IPS-NIHi7 (cell line): Measurements from ENCODE around the gene TMSB10.
"Not testable (repeated sequence)": the region's sequence is repeated elsewhere in the genome, so short reads cannot be mapped to it uniquely, and the experiment has no call there.

ENCODE experiments used
- DNase-seq: peaks from one replicate; pipeline ENCODE4 v3.0.0; 2012; ENCODE audit warnings: mixed read lengths; ENCODE audit errors: extremely low spot score

The TMSB10 gene

DNA sequence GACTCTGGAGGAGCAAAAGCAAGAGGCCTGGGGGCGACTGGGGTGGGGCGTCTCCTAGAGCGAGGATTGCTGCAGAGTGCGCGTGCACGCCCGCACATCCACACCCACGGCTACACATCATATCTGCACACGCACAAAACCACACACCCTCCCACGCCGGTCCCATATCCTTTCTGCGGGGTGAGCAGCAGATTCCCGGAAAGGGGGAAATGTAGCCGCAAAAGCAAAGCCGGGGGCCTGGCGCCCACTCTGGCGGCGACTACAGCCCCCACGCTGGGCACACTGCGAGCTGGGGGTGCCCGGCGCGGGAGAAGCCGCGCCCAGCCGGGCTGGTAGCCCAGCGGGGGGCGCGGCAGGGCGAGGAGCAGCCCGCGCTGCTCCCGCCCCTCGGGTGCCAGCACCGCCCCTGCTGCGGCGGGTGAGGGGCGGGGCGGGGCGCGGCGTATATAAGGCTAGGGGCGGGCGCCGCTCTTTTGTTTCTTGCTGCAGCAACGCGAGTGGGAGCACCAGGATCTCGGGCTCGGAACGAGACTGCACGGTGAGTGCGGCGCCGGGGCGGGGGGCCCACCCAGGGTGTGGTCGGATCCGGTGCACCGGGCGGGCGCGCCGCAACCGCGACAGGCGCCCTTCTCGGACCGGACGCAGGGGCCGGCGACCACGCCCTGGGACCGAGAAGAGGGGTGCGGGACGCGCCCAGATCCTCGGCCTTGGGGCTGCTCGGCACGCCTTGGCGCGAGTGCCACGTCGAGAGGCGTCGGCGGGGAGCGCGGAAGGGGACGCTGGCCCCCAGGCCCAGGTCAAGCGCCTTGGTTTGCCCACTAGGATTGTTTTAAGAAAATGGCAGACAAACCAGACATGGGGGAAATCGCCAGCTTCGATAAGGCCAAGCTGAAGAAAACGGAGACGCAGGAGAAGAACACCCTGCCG is at the start of gene TMSB10:
TMSB10 (plus strand) TSS at position 476 of the 927 bp plus-strand sequence.
- DNase-seq = peak; percentile 83

DNA sequence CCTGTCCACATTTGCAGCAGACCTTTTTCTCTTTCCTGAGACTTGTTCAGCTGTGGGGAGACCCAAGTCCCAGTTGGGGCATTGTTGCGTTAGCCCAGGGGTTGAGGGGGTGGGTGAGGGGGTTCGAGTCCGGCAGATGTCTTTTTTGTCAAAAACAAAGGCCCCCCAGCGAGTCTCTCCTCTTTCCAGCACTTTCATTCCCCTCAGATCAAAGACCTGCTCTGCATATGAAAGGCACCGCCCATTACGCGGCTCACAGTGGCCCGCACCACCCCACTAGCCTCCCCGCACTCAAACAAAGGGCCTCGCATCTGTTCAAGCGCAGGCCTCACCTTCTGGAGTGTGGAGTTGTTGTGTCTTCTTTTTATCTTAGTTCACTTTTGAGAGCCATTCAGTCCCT is 49.7 kb upstream of the TMSB10 start:
- peak; percentile 65 for DNase-seq

DNA sequence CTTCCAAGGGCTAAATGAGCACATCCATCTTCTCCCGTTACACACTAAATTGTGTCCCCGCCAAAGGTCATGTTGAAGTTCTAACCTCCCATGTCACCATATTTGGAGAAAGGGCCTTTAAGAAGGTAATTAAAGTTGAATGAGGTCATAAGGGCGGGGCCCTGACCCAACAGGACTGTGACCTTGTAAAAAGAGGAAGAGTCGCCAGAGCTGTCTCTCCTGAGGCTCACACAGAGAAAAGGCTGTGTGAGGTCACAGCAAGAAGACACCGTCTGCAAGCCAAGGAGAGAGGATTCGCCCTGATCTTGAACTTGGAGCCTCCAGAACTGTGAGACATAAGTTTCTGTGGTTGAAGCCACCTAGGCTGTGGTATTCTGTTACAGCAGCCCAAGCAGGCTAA is 48.7 kb upstream of the TMSB10 start:
- DNase-seq = no peak

DNA sequence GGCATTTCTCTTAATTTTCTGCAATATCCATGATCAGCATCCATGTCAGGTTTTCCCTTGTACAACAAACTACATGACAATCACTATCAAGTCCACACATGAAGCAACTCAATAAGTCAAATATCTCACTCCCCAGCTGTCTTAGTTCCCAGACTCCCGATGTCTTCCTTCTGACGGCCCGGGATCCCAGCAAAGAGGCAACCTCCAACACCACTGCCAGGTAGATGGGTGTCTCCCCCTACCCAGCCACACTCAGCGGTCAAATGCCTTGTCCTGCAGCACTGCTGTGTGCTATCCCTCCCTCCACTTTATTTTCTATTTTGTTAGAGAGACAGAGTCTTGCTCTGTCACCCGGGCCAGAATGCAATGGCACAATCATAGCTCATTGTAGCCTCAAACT is 47.9 kb upstream of the TMSB10 start:
- DNase-seq = no peak

DNA sequence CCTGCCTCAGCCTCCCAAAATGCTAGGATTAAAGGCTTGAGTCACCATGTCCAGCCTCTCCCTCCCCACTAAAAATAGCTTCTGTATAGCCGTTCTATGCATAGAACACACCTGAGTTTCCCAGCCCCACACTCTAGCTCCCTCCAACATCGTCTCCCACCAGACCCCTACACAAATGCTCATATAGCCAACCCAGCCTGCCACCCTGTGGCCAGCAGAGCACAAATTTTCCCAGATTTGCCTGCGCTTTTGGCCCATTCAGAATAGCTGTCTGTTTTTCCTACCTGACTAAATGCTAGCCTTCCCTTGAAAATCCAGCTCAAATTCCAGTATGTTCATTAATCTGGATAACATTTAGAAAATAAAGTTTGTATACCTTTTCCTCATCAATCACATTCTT is 47.3 kb upstream of the TMSB10 start:
- DNase-seq = peak; percentile 32

DNA sequence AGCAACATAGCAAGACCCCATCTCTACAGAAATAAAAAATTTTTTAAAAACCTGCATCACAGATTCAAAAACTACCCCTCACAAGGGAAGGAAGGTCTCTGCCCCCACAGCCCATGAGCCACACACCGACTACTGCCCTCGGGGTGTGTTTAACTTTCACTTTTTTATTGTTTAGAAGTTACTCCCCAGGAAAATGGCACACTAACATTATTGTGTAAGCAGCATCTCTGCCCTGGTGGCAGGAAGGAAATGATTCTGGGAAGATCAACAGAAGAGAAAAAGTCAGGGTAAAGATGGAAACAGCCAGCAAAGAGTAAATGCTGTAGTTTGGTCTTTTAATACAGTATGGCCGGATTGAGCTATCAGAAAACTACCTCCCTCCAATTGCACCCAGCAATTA is 46.5 kb upstream of the TMSB10 start:
- DNase-seq = no peak

DNA sequence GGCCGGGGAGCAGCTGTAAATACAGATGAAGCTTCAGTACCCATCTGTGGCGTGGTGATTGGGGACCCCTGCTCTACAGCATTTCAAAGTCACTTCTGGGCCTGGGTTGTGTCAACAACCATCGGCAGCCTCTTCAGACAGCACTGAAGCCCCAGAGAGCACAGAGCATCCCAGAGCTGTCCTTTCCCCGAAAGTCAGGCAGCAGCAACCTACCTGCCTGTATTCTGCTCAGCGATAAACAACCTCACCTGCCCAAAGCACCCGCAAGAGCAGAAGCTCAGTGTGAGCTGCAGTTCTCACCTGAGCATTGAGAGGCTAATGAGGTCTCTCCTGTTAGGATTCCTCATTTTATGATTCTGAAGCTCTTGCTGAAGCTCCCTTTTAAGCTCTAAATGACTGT is 43.9 kb upstream of the TMSB10 start:
- peak; percentile 39 for DNase-seq

DNA sequence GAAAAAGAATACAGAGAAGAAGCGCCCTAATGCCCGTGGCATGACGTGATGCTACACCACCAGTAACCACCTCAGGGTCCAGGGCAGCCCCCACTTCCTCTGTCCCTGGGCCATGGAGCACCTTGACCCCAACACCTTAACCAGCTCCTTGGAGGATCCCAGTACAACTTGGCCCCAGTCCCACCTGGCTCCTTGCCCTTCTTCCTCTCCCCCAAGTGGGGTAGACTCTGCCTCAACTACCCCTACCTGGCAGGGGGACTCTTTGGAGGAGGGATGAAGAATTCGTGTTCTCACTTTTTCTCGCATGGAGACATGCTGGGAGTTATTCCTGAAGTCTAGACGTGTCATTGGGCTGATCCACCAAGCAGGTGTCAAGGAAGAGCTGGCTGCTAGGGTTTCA is 43.5 kb upstream of the TMSB10 start:
- no peak for DNase-seq

DNA sequence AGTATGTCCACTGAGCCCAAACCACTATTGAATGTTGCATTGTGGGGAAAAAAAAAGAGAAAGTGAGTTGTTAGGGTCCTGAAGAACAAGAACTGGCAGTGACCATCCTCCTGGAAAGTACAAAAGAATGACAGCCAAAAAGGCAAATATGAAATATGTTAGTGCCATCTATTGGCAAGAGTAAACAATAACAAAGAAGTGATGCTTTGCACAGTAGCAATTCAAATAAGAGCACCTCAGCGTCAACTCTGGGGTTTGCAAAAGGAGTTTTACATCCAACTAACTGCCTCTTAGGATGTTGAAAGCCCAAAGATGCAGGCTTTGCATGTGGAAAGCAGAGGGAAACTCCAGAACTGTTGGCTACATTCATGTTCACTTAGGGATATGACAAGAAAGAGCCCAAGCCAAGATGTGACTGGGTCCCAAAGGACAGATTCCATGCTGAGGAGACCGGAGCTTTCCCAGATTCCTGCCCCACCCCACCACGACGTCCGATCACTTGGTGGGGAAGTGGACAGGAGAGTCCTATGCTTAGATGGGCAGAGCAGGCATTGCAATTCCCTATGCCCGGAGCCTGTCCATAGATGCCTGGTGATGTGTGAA is 40.2 kb upstream of the TMSB10 start:
- no peak for DNase-seq

DNA sequence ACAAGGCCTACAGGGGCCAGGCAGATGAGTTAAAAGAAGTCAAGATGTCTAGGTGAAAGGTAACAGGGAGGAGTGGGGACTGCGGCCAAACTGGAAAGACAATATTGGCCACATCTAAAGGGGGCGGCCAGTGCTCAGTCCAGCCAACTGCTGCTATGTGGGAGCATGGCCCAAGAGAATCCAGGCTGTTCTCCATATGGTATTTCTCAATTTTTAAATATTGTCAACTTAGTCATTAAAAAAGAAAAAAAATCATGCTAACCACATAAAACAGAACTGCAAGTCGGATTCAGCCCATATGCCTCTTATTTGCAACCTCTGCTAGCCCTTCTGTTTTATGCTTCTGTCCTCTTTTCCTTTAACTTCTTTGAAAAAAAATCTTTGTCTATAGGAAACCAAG is 39.3 kb upstream of the TMSB10 start:
- no peak for DNase-seq

DNA sequence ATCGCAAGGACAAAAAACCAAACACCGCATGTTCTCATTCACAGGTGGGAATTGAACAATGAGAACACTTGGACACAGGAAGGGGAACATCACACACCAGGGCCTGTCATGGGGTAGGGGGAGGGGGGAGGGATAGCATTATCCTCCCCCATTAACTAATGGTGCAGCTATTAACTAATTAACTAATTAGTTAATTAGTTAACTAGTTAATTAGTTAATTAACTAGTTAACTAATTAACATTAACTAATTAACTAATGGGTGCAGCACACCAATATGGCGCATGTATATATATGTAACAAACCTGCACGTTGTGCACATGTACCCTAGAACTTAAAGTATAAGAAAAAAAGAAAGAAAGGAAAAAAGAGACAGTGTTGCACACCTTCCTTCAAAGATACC is 37.1 kb upstream of the TMSB10 start:
- DNase-seq = not testable (repeated sequence)

DNA sequence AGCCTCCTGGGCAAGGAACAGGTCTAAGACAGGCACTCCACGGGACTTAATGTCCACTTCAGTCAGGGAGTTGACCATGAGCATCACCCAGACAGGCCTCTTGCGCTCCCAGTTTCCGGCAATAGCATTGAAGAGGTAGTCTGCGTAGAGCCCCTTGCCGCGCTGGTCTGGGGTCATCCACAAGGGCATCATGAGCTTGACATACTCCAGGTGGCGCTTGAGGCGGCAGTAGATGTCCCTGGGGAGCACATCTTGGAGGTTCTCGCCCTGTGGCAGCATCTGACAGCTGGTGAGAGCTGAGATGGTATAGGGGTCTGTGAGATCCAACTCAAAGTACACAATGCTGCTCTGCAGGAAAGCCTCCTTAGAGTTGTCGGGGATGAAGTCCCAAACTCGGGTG is 35.1 kb upstream of the TMSB10 start:
- DNase-seq = no peak

DNA sequence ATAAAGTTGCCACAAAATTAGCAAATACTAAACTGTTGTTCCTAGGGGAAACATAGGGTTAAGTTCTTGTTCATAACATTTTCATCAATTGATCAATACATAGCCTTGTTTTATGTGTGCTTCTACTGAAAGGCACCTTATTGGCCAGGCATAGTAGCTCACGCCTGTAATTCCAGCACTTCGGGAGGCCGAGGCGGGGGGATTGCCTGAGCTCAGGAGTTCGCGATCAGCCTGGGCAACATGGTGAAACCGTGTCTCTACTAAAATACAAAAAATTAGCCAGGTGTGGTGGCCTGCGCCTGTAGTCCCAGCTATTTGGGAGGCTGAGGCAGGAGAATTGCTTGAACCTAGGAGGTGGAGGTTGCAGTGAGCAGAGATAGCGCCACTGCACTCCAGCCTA is 32.8 kb upstream of the TMSB10 start:
- DNase-seq = not testable (repeated sequence)

DNA sequence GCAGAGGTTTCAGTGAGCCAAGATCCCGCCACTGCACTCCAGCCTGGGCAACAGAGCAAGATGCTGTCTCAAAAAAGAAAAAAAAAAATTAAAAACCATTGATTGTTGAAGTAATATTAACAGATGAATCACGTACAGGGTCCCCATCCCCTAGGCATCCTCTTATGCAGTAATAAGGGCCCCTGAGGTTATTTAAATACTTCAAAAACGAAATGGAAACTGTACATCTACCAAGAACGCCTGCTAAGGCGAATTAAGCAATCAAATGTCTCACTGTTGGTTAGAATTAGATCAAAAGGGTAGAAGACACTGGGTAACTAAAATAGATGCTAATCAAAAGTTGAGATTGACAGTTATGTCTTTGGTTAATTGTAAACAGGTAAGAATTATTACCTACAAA is 32.1 kb upstream of the TMSB10 start:
- no peak for DNase-seq

DNA sequence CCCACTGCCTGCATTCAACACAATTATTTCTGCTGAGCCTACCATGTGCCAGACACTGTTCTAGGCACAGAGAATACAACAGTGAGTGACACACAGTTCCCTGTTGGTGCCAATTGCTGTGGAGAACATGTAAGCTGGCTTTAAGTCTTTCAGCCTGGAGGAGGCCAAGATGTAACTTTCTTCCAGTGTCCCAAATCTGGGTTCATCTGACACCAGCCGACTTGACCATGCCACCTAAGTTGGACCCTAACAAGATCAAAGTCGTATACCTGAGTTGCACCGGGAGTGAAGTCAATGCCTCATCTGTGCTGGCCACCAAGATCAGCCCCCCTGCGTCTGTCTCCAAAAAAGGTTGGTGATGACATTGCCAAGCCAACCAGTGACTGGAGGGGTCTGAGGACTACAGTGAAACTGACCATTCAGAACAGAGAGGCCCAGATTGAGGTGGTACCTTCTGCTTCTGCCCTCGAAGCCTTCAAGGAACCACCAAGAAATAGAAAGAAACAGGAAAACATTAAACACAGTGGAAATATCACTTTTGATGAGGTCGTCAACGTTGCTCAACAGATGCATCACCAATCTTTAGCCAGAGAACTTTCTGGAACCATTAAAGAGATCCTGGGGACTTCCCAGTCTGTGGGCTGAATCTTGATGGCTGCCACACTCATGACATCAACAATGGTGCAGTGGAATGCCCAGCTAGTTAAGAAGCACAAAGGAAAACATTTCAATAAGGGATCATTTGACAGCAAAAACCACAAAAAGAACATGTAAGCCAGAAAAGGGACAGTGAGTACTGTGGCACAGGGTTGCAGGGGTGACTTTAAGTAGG is 30.9 kb upstream of the TMSB10 start:
- no peak for DNase-seq

DNA sequence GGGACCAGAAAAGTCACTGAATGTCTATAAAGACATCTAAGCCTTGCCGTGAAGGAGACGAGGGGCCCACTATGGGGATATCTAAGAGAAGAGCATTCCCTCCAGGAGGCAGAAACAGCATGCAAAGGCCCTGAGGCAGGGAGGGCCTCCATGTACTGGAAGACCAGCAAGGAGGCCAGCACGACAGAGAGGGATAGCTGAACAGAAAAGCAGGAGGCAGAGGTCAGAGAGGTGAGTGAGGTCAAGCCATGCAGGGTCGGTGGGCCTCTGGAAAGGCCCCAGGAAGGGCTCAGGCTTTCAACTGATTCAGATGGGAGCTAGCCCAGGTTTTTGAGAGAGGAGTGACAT is 30.3 kb upstream of the TMSB10 start:
- no peak for DNase-seq

DNA sequence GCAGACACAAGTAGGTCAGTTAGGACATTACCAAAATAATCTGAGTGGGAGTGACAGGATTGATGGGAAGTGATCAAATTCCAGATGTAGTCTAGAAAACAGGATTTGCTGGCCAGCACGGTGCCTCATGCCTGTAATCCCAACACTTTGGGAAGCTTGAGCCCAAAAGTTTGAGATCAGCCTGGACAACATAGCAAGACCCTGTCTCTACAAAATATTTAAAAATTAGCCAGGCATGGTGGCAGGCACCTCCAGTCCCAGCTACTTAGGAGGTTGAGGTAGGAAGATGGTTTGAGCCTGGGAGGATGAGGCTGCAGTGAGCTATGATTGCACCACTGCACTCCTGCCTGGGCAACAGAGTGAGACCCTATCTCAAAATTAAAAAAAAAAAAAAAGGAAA is 29.8 kb upstream of the TMSB10 start:
- DNase-seq = not testable (repeated sequence)

DNA sequence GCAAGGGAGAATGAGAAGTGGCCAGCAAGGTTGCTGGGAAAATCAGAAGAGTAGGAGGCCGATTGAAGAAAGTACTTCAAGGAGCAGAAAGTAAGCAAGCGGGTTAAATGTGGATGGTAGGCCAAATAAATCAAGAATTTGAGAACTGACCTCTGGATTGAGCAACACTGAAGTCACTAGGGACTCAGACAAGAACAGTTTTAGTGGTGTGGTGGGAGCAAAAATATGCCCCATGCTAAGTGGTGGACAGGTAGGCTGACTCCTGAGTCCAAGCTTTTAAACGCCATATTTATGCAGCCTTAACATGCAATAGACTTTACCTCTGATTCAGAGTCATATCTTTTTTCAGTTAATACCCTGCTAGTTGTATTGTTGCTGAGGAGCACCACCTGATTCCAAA is 29.1 kb upstream of the TMSB10 start:
- DNase-seq = no peak

DNA sequence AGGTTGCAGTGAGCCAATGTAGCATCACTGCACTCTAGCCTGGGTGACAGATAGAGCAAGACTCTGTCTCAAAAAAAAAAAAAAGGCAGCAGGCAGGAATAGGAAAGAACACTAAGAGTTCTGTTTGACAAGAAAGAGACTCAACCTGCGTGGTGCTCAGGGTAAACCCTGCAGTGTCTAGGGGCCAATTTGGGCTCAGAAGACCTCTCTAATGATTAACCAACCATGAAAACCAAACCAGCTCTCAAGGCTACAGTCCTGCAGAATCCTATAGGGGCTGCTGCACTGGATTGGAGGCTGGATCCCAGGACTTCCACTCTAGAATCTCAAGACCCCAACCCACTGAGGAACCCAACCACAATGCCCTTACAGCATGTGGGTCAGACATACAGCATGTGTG is 27.0 kb upstream of the TMSB10 start:
- DNase-seq = no peak

DNA sequence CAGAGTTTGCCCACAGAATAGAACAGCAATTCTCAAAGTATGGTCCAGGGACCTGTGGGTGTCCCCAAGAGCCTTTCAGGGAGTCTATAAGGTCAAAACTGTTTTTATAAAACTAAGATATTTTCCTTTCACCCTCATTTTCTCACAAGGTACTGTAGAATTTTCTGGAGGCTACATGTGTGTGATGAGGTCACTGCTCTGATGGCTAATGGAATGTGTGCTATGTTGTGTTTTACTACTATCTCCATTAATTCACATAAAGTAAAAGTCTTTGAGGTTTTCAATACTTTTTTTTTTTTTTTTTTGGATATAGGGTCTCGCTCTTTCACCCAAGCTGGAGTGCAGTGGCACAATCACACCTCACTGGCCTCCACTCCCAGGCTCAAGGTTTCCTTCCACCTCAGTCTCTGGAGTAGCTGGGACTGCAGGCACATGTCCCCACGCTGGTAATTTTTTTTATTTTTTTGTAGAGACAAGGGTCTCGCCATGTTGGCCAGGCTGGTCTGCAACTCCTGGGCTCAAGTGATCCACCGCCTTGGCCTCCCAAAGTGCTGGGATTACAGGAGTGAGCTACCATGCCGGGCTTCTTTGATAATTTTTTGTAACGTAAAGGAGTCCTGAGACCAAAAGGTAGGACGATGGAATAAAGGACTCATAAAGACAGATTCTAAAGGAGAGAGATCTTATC is 26.4 kb upstream of the TMSB10 start:
- DNase-seq = no peak

DNA sequence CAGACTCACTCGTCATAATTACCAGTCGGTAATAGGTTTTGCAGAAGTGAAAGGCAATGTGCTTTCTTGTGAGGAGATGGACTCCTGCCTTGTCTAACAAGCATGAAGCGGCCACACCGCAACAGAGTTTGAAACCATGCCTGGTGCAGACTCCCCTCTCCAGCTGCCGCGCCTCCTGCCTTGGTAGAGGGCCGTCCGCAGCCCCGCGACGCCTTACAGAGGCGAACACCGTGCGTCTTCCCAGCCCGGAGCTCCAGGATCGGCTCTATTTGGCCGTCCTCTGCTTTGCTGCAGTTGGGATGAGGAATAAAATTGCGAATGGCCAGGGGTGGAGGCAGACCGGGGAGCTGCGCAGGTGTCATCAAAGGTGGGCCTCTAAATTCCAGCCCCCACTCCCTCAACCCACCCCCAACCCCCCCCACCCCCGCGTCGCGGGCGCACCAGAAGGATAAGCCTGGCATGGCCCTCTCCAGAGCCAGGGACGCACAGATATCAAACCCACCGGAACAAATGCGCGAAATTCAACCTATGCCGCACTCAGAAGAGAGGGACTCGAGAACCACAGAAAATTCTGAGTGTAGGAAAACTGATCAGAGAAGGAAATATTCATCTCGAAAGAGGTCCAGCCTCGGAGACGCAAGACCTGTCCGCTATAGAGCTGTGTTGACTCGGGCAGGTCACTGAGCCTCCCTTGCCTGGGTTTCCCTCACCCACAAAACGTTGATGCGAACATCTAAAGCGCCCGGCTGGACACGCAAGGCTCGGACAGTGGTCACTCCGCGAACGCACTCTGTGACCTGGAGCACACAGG is 25.7 kb upstream of the TMSB10 start:
- DNase-seq = peak; percentile 43
